Measurements from ENCODE around the gene PTPRD. TPM values are rescaled to one million over a fixed set of nuclear protein-coding genes. Genes with fewer than 3 reads are reported as not detected.

Gene PTPRD
- total and polyA plus RNA-seq, 2 experiments from 2014 or later: 11.5 to 58.0 TPM

- TF ChIP-seq ZNF462 (CRISPR knock-in tag; IDR thresholded peaks at IDR 0.05) (no peak; the same call in 1 of the 2 replicates), NANOG (IDR thresholded peaks at IDR 0.05; ENCODE audit: borderline replicate concordance) (no peak), CREB1 (CRISPR knock-in tag; IDR thresholded peaks at IDR 0.05; ENCODE audit: low read depth) (no peak), ZNF331 (CRISPR knock-in tag; IDR thresholded peaks at IDR 0.05; ENCODE audit: low read depth) (no peak)
These were observed 1897.0 kb downstream of the PTPRD start (continued) for GRCh38 chr9:8715788-8716187.

GRCh38 chr9:8713811-8714165 is 1899.0 kb downstream of the PTPRD start:
- DNase-seq (ENCODE audit: low spot score): no peak
- no peak overlapping the region for H3K4me3 Mint-ChIP-seq
- no peak overlapping the region for H3K4me2 ChIP-seq

More at GRCh38 chr9:8713811-8714165, 1899.0 kb downstream of the PTPRD start:
- Histone ChIP-seq H3K36me3 (ENCODE audit: insufficient read depth) (no peaks in the 10 kb centered on the region), H3K27me3 (ENCODE audit: insufficient read depth) (no peaks in the 10 kb centered on the region), H2AFZ (no peak overlapping the region), H4K20me1 (replicated peaks; ENCODE audit: insufficient read depth) (0 out of 2 replicates have a peak, but pooled peaks cover 4% of the 10 kb centered on the region), H3K9me2 (ENCODE audit: insufficient read depth) (no peaks in the 10 kb centered on the region), H3K27ac (ENCODE audit: low read depth) (no peak overlapping the region), H3F3A (replicated peaks; ENCODE audit: low read depth) (no peaks in the 10 kb centered on the region), H3K4me3 (no peak overlapping the region), H3K4me1 (ENCODE audit: insufficient read depth) (peaks cover 30% of the 10 kb centered on the region), H3K79me2 (replicated peaks; ENCODE audit: insufficient read depth) (peaks cover 6% of the 10 kb centered on the region; the same call in 1 of the 2 replicates)
- TF ChIP-seq JUNB (IDR thresholded peaks at IDR 0.05; ENCODE audit: unreplicated experiment) (no peak), ZNF331 (CRISPR knock-in tag; IDR thresholded peaks at IDR 0.05; ENCODE audit: low read depth) (no peak), CTCF (conservative IDR thresholded peaks at IDR 0.05; ENCODE audit: low read depth in 2 of 2) (no peak), STAT1 (IDR thresholded peaks at IDR 0.05; ENCODE audit: unreplicated experiment) (no peak), ZNF114 (CRISPR knock-in tag; IDR thresholded peaks at IDR 0.05) (no peak), NANOG (IDR thresholded peaks at IDR 0.05; ENCODE audit: borderline replicate concordance) (no peak), ETS1 (IDR thresholded peaks at IDR 0.05) (no peak), EZH2phosphoT487 (IDR thresholded peaks at IDR 0.05; ENCODE audit: unreplicated experiment) (no peak), REST (IDR thresholded peaks at IDR 0.05; ENCODE audit: unreplicated experiment) (no peak)
- Mint-ChIP-seq H3K36me3 (ENCODE audit: low read depth) (peaks cover 2% of the 10 kb centered on the region; the same call in 1 of the 3 replicates), H3K27ac (no peak overlapping the region), H3K9me3 (no peaks in the 10 kb centered on the region), H3K4me1 (peaks cover 26% of the 10 kb centered on the region), H3K27me3 (ENCODE audit: insufficient read depth, low read depth, poor library complexity) (peaks cover 8% of the 10 kb centered on the region)
- ATAC-seq: no peak
